Mononuclear cell (primary cell): ENCODE measurements around the gene BHMT. TPM values are rescaled to one million over a fixed set of nuclear protein-coding genes. Genes with fewer than 3 reads are reported as not detected.
"Not testable (repeated sequence)": the region's sequence is repeated elsewhere in the genome, so short reads cannot be mapped to it uniquely, and the experiment has no call there.

Source experiments
- H3K27me3 ChIP-seq: 2 replicates; pipeline ENCODE4 v1.6.0; 2011; ENCODE audit warnings: low read length, control low read depth; ENCODE audit not compliant: insufficient read depth
- H3K4me1 ChIP-seq: 2 replicates; pipeline ENCODE4 v1.5.1; 2011; ENCODE audit warnings: mild to moderate bottlenecking, low read length, control low read depth; ENCODE audit not compliant: insufficient read depth
- H3K4me3 ChIP-seq: 2 replicates; pipeline ENCODE4 v1.5.1; 2011; ENCODE audit warnings: mild to moderate bottlenecking, low read length, moderate library complexity
- H3K9me3 ChIP-seq: 2 replicates; pipeline ENCODE4 v1.5.1; 2011; ENCODE audit warnings: low read depth, mild to moderate bottlenecking, control low read depth, low read length
- total RNA-seq: library from RNA; depleted of rRNA; stranded (reverse); fragments of >200 nt; gene quantifications from one replicate; pipeline ENCODE4 v1.2.3, GENCODE V29; 2012

Gene BHMT
- total RNA-seq, 1 donor, result not detected

- no peak overlapping the region for H3K4me3 ChIP-seq
- H3K9me3 ChIP-seq, result no peaks in the 10 kb centered on the region
- no peaks in the 10 kb centered on the region for H3K27me3 ChIP-seq
- peaks cover 6% of the 10 kb centered on the region for H3K4me1 ChIP-seq
Observed at GRCh38 chr5:79135790-79136553, 24.4 kb downstream of the BHMT start.

GRCh38 chr5:79136618-79137017 lies 25.0 kb downstream of the BHMT start:
- Histone ChIP-seq H3K4me3 (no peak overlapping the region), H3K4me1 (peaks cover 6% of the 10 kb centered on the region), H3K27me3 (no peaks in the 10 kb centered on the region), H3K9me3 (no peaks in the 10 kb centered on the region)

- no peaks in the 10 kb centered on the region for H3K4me1 ChIP-seq
- H3K27me3 ChIP-seq, result no peaks in the 10 kb centered on the region
- no peaks in the 10 kb centered on the region for H3K9me3 ChIP-seq
- no peak overlapping the region for H3K4me3 ChIP-seq
Observed at GRCh38 chr5:79140553-79140952, 28.9 kb downstream of the BHMT start.

- no peaks in the 10 kb centered on the region for H3K27me3 ChIP-seq
- H3K9me3 ChIP-seq, result no peaks in the 10 kb centered on the region
- no peak overlapping the region for H3K4me3 ChIP-seq
- no peaks in the 10 kb centered on the region for H3K4me1 ChIP-seq
Observed at GRCh38 chr5:79143684-79144379, 32.2 kb downstream of the BHMT start.

GRCh38 chr5:79147076-79147475 lies 35.5 kb downstream of the BHMT start:
- Histone ChIP-seq H3K9me3 (no peaks in the 10 kb centered on the region), H3K4me1 (no peaks in the 10 kb centered on the region), H3K27me3 (no peaks in the 10 kb centered on the region), H3K4me3 (no peak overlapping the region)

- Histone ChIP-seq H3K9me3 (no peaks in the 10 kb centered on the region), H3K4me1 (no peaks in the 10 kb centered on the region), H3K27me3 (no peaks in the 10 kb centered on the region), H3K4me3 (no peak overlapping the region)
Observed at GRCh38 chr5:79149433-79149832, 37.8 kb downstream of the BHMT start.

GRCh38 chr5:79151942-79152671 lies 40.5 kb downstream of the BHMT start:
- no peaks in the 10 kb centered on the region for H3K27me3 ChIP-seq
- H3K4me3 ChIP-seq, result no peak overlapping the region
- no peaks in the 10 kb centered on the region for H3K4me1 ChIP-seq
- no peaks in the 10 kb centered on the region for H3K9me3 ChIP-seq

GRCh38 chr5:79157305-79157704 lies 45.7 kb downstream of the BHMT start:
- Histone ChIP-seq H3K4me1 (no peaks in the 10 kb centered on the region), H3K27me3 (no peaks in the 10 kb centered on the region), H3K4me3 (no peak overlapping the region), H3K9me3 (no peaks in the 10 kb centered on the region)

- not testable (repeated sequence) for H3K4me1 ChIP-seq, H3K27me3 ChIP-seq, H3K9me3 ChIP-seq, H3K4me3 ChIP-seq
Observed at GRCh38 chr5:79161647-79162046, 50.0 kb downstream of the BHMT start.

GRCh38 chr5:79168031-79168430 lies 56.4 kb downstream of the BHMT start:
- Histone ChIP-seq H3K4me3 (no peak overlapping the region), H3K9me3 (no peaks in the 10 kb centered on the region), H3K4me1 (no peaks in the 10 kb centered on the region), H3K27me3 (no peaks in the 10 kb centered on the region)

GRCh38 chr5:79170661-79171060 lies 59.1 kb downstream of the BHMT start:
- H3K4me1 ChIP-seq, result no peaks in the 10 kb centered on the region
- no peak overlapping the region for H3K4me3 ChIP-seq
- no peaks in the 10 kb centered on the region for H3K9me3 ChIP-seq
- no peaks in the 10 kb centered on the region for H3K27me3 ChIP-seq

- Histone ChIP-seq H3K27me3 (no peaks in the 10 kb centered on the region), H3K4me3 (no peak overlapping the region), H3K9me3 (no peaks in the 10 kb centered on the region), H3K4me1 (no peaks in the 10 kb centered on the region)
Observed at GRCh38 chr5:79171635-79172245, 60.1 kb downstream of the BHMT start.

- H3K9me3 ChIP-seq, result no peaks in the 10 kb centered on the region
- H3K4me3 ChIP-seq, result no peak overlapping the region
- no peaks in the 10 kb centered on the region for H3K27me3 ChIP-seq
- no peaks in the 10 kb centered on the region for H3K4me1 ChIP-seq
Observed at GRCh38 chr5:79172269-79172668, 60.7 kb downstream of the BHMT start.

- Histone ChIP-seq H3K4me1 (no peaks in the 10 kb centered on the region), H3K4me3 (no peak overlapping the region), H3K27me3 (no peaks in the 10 kb centered on the region)
Observed at GRCh38 chr5:79173626-79174025, 62.0 kb downstream of the BHMT start.

GRCh38 chr5:79180449-79180848 lies 68.8 kb downstream of the BHMT start:
- H3K4me1 ChIP-seq, H3K9me3 ChIP-seq, H3K4me3 ChIP-seq, H3K27me3 ChIP-seq: not testable (repeated sequence)

More at GRCh38 chr5:79173626-79174025, 62.0 kb downstream of the BHMT start:
- no peaks in the 10 kb centered on the region for H3K9me3 ChIP-seq
